ENCODE results near the gene LDLRAD4.
A peak's percentile ranks its signal among the peaks of the same experiment; 100 is the strongest.
"Not testable (repeated sequence)": the region's sequence is repeated elsewhere in the genome, so short reads cannot be mapped to it uniquely, and the experiment has no call there.

Gene LDLRAD4

GRCh38 chr18:13587937-13588336 is 369.4 kb downstream of the LDLRAD4 start:
- no peak for DNase-seq (ENCODE audit: low read depth in 2 of 2)

- no peak for DNase-seq (ENCODE audit: low read depth in 2 of 2)
These were observed 370.8 kb downstream of the LDLRAD4 start for GRCh38 chr18:13589316-13589715.

- no peak for DNase-seq (ENCODE audit: low read depth in 2 of 2)
These were observed 371.4 kb downstream of the LDLRAD4 start for GRCh38 chr18:13589943-13590342.

GRCh38 chr18:13592246-13592645 is 373.7 kb downstream of the LDLRAD4 start:
- DNase-seq (ENCODE audit: low read depth in 2 of 2): no peak

- no peak for DNase-seq (ENCODE audit: low read depth in 2 of 2)
These were observed 376.0 kb downstream of the LDLRAD4 start for GRCh38 chr18:13594551-13594950.

GRCh38 chr18:13597068-13597467 is 378.5 kb downstream of the LDLRAD4 start:
- no peak for DNase-seq (ENCODE audit: low read depth in 2 of 2)

GRCh38 chr18:13598591-13598990 is 380.0 kb downstream of the LDLRAD4 start:
- no peak for DNase-seq (ENCODE audit: low read depth in 2 of 2)

- no peak for DNase-seq (ENCODE audit: low read depth in 2 of 2)
These were observed 380.5 kb downstream of the LDLRAD4 start for GRCh38 chr18:13599031-13599430.

- no peak for DNase-seq (ENCODE audit: low read depth in 2 of 2)
These were observed 384.9 kb downstream of the LDLRAD4 start for GRCh38 chr18:13603304-13604019.

- no peak for DNase-seq (ENCODE audit: low read depth in 2 of 2)
These were observed 386.2 kb downstream of the LDLRAD4 start for GRCh38 chr18:13604786-13605185.

GRCh38 chr18:13605477-13605876 is 386.9 kb downstream of the LDLRAD4 start:
- DNase-seq (ENCODE audit: low read depth in 2 of 2): no peak

GRCh38 chr18:13605901-13606300 is 387.3 kb downstream of the LDLRAD4 start:
- DNase-seq (ENCODE audit: low read depth in 2 of 2): no peak

- DNase-seq (ENCODE audit: low read depth in 2 of 2): no peak
These were observed 388.2 kb downstream of the LDLRAD4 start for GRCh38 chr18:13606604-13607254.

GRCh38 chr18:13608024-13608562 is 389.5 kb downstream of the LDLRAD4 start:
- DNase-seq (ENCODE audit: low read depth in 2 of 2): not testable (repeated sequence)

GRCh38 chr18:13608791-13609532 is 390.4 kb downstream of the LDLRAD4 start:
- DNase-seq (ENCODE audit: low read depth in 2 of 2): no peak

- no peak for DNase-seq (ENCODE audit: low read depth in 2 of 2)
These were observed 392.1 kb downstream of the LDLRAD4 start for GRCh38 chr18:13610555-13611141.

- no peak for DNase-seq (ENCODE audit: low read depth in 2 of 2)
These were observed 392.6 kb downstream of the LDLRAD4 start for GRCh38 chr18:13611142-13611600.

GRCh38 chr18:13611601-13612195 is 393.1 kb downstream of the LDLRAD4 start:
- DNase-seq (ENCODE audit: low read depth in 2 of 2): peak in 1 of 2 experiments; percentile 17

- peak; percentile 43 to 66 for DNase-seq (ENCODE audit: low read depth in 2 of 2)
These were observed 393.8 kb downstream of the LDLRAD4 start for GRCh38 chr18:13612196-13612997.

GRCh38 chr18:13613099-13613498 is 394.5 kb downstream of the LDLRAD4 start:
- no peak for DNase-seq (ENCODE audit: low read depth in 2 of 2)

All from stimulated activated CD4-positive, alpha-beta T cell treated with anti-CD3 and anti-CD28 coated beads, Interleukin-12 subunit alpha, Interleukin-12 subunit beta, amount 100 ng/mL, for 24 hours (primary cell).